Measurements from ENCODE around the gene TBC1D25.

DNA sequence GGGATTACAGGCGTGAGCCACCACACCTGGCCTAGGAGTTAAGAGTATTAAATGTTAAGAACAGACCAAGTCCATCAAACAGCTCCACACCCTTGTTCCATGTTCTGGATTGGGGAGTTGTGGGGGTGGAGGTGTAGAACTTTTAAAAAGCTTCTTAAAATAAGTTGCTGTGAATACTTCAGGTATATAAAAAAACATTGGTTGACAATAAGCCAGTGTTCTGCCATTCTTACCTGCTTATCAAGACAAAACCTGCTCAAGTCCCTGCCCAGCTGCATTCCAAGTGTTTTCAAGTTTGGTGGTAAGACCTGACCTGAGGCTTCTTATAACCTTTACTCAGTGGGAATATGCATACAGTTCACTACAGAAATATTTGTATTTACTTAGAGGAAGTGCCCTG, 41.1 kb downstream of the TBC1D25 start:
- TF ChIP-seq SUZ12 (IDR thresholded peaks at IDR 0.05) (no peak), LEF1 (IDR thresholded peaks at IDR 0.05; ENCODE audit: borderline replicate concordance) (no peak), FOXA1 (IDR thresholded peaks at IDR 0.05) (no peak)
